Measurements from ENCODE around the gene WNT7A.

DNA sequence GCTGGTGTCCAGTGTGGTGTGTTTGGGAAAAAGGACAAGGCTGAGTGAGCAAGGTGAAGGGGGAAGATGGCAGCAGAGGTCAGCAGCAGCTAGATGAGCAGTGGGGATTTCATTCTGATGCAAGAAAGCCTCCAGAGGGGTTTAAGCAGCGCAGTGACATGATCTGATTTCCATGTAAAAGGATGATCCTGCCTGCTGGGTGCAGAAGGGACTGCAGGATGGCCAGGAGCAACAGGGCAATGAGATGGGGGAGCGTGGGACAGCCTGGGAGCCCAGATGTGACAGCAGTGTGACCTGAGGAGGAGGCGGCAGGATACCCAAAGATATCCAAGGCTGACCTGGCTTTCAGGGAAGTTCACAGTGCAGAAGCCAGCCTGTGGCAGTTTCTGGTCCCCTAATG lies 6.1 kb downstream of the WNT7A start:
- TF ChIP-seq SP1 (IDR thresholded peaks at IDR 0.05) (no peak), CTCF (IDR thresholded peaks at IDR 0.05; ENCODE audit: low read depth, low read length, missing input control) (no peak), TAF1 (conservative IDR thresholded peaks at IDR 0.05) (no peak)

Measured in liver (tissue), 3 donors.